ENCODE measurements around the gene B4GALT6.
"Not testable (repeated sequence)": the region's sequence is repeated elsewhere in the genome, so short reads cannot be mapped to it uniquely, and the experiment has no call there.

B4GALT6 gene

GRCh38 chr18:31684279-31685096 lies at the start of gene B4GALT6:
Gene B4GALT6 (minus strand): TSS chr18:31684581. CDS start chr18:31684426, 155 bp downstream.
- Mint-ChIP-seq H3K4me3 (peak within 1 kb of the TSS; percentile 85), H3K4me1 (peaks cover 7% of the 10 kb centered on the region), H3K27ac (peak within 1 kb of the TSS; percentile 67), H3K9me3 (no peaks in the 10 kb centered on the region), H3K36me3 (no peaks in the 10 kb centered on the region)
- DNase-seq (ENCODE audit: low spot score in 2 of 2) (peak; percentile 10 to 53), ATAC-seq (peak; percentile 69)

GRCh38 chr18:31731628-31732027 lies 47.2 kb upstream of the B4GALT6 start:
- H3K36me3 Mint-ChIP-seq, result no peaks in the 10 kb centered on the region
- ATAC-seq, result no peak
- no peaks in the 10 kb centered on the region for H3K9me3 Mint-ChIP-seq
- no peak overlapping the region for H3K27ac Mint-ChIP-seq
- no peaks in the 10 kb centered on the region for H3K4me1 Mint-ChIP-seq
- DNase-seq (ENCODE audit: low spot score in 2 of 2), result no peak
- no peak overlapping the region for H3K4me3 Mint-ChIP-seq

GRCh38 chr18:31729196-31729595 lies 44.8 kb upstream of the B4GALT6 start:
- not testable (repeated sequence) for H3K27ac Mint-ChIP-seq; H3K4me1 Mint-ChIP-seq; H3K9me3 Mint-ChIP-seq; ATAC-seq; H3K4me3 Mint-ChIP-seq; DNase-seq (ENCODE audit: low spot score in 2 of 2); H3K36me3 Mint-ChIP-seq

- Mint-ChIP-seq H3K4me1 (peaks cover 6% of the 10 kb centered on the region), H3K4me3 (peak overlapping the region; percentile 39), H3K27ac (no peak overlapping the region), H3K9me3 (peaks cover 4% of the 10 kb centered on the region), H3K36me3 (no peaks in the 10 kb centered on the region)
- ATAC-seq (peak; percentile 29), DNase-seq (ENCODE audit: low spot score in 2 of 2) (no peak)
These were observed 39.8 kb upstream of the B4GALT6 start for GRCh38 chr18:31723990-31724711.

GRCh38 chr18:31723639-31723989 lies 39.2 kb upstream of the B4GALT6 start:
- H3K4me3 Mint-ChIP-seq, result peak overlapping the region; percentile 39
- no peak for ATAC-seq

GRCh38 chr18:31722369-31722957 lies 38.1 kb upstream of the B4GALT6 start:
- Mint-ChIP-seq H3K9me3 (peaks cover 4% of the 10 kb centered on the region), H3K27ac (no peak overlapping the region), H3K4me3 (no peak overlapping the region), H3K36me3 (no peaks in the 10 kb centered on the region), H3K4me1 (peaks cover 6% of the 10 kb centered on the region)
- DNase-seq (ENCODE audit: low spot score in 2 of 2) (peak; percentile 66 to 86), ATAC-seq (peak; percentile 83)

More at GRCh38 chr18:31723639-31723989, 39.2 kb upstream of the B4GALT6 start:
- peaks cover 4% of the 10 kb centered on the region for H3K9me3 Mint-ChIP-seq
- H3K36me3 Mint-ChIP-seq, result no peaks in the 10 kb centered on the region
- no peak for DNase-seq (ENCODE audit: low spot score in 2 of 2)
- H3K4me1 Mint-ChIP-seq, result peaks cover 6% of the 10 kb centered on the region
- no peak overlapping the region for H3K27ac Mint-ChIP-seq

- Mint-ChIP-seq H3K4me3 (no peak overlapping the region), H3K4me1 (peaks cover 6% of the 10 kb centered on the region), H3K9me3 (peaks cover 4% of the 10 kb centered on the region), H3K27ac (no peak overlapping the region), H3K36me3 (no peaks in the 10 kb centered on the region)
- no peak for ATAC-seq
- DNase-seq (ENCODE audit: low spot score in 2 of 2), result no peak
These were observed 37.2 kb upstream of the B4GALT6 start for GRCh38 chr18:31721601-31722000.

GRCh38 chr18:31720867-31721266 lies 36.5 kb upstream of the B4GALT6 start:
- Mint-ChIP-seq H3K27ac (no peak overlapping the region), H3K36me3 (no peaks in the 10 kb centered on the region), H3K4me1 (peaks cover 6% of the 10 kb centered on the region), H3K9me3 (peaks cover 4% of the 10 kb centered on the region), H3K4me3 (no peak overlapping the region)
- no peak for DNase-seq (ENCODE audit: low spot score in 2 of 2)
- ATAC-seq, result no peak

GRCh38 chr18:31719363-31720006 lies 35.1 kb upstream of the B4GALT6 start:
- DNase-seq (ENCODE audit: low spot score in 2 of 2), result no peak
- H3K36me3 Mint-ChIP-seq, result no peaks in the 10 kb centered on the region
- no peak for ATAC-seq
- H3K27ac Mint-ChIP-seq, result no peak overlapping the region
- H3K4me3 Mint-ChIP-seq, result no peak overlapping the region
- peaks cover 4% of the 10 kb centered on the region for H3K9me3 Mint-ChIP-seq
- H3K4me1 Mint-ChIP-seq, result peaks cover 5% of the 10 kb centered on the region

- Mint-ChIP-seq H3K9me3 (peaks cover 4% of the 10 kb centered on the region), H3K4me3 (no peak overlapping the region), H3K4me1 (no peaks in the 10 kb centered on the region), H3K27ac (no peak overlapping the region), H3K36me3 (no peaks in the 10 kb centered on the region)
- ATAC-seq (no peak), DNase-seq (ENCODE audit: low spot score in 2 of 2) (no peak)
These were observed 34.0 kb upstream of the B4GALT6 start for GRCh38 chr18:31718386-31718785.

GRCh38 chr18:31716362-31716761 lies 32.0 kb upstream of the B4GALT6 start:
- no peak for DNase-seq (ENCODE audit: low spot score in 2 of 2)

GRCh38 chr18:31711365-31712172 lies 27.2 kb upstream of the B4GALT6 start:
- ATAC-seq (no peak), DNase-seq (ENCODE audit: low spot score in 2 of 2) (no peak)
- H3K27ac Mint-ChIP-seq, result no peak overlapping the region
- H3K4me1 Mint-ChIP-seq, result no peaks in the 10 kb centered on the region
- H3K36me3 Mint-ChIP-seq, result no peaks in the 10 kb centered on the region
- H3K4me3 Mint-ChIP-seq, result no peak overlapping the region
- no peaks in the 10 kb centered on the region for H3K9me3 Mint-ChIP-seq

More at GRCh38 chr18:31716362-31716761, 32.0 kb upstream of the B4GALT6 start:
- no peak for ATAC-seq
- no peak overlapping the region for H3K4me3 Mint-ChIP-seq
- no peaks in the 10 kb centered on the region for H3K4me1 Mint-ChIP-seq
- H3K9me3 Mint-ChIP-seq, result peaks cover 4% of the 10 kb centered on the region
- no peaks in the 10 kb centered on the region for H3K36me3 Mint-ChIP-seq
- no peak overlapping the region for H3K27ac Mint-ChIP-seq

GRCh38 chr18:31710826-31711225 lies 26.4 kb upstream of the B4GALT6 start:
- ATAC-seq (no peak), DNase-seq (ENCODE audit: low spot score in 2 of 2) (no peak)
- Mint-ChIP-seq H3K4me1 (no peaks in the 10 kb centered on the region), H3K27ac (no peak overlapping the region), H3K36me3 (no peaks in the 10 kb centered on the region), H3K4me3 (no peak overlapping the region), H3K9me3 (no peaks in the 10 kb centered on the region)

GRCh38 chr18:31707815-31708214 lies 23.4 kb upstream of the B4GALT6 start:
- Mint-ChIP-seq H3K4me3 (no peak overlapping the region), H3K4me1 (no peaks in the 10 kb centered on the region), H3K9me3 (no peaks in the 10 kb centered on the region), H3K27ac (no peak overlapping the region), H3K36me3 (no peaks in the 10 kb centered on the region)
- no peak for DNase-seq (ENCODE audit: low spot score in 2 of 2)
- no peak for ATAC-seq
